GM12872 (cell line): Measurements from ENCODE around the gene SLC24A5.

Source experiments
- CTCF ChIP-seq: IDR thresholded peaks from 3 replicates; pipeline ENCODE4 v1.5.1; 2011; ENCODE audit warnings: low read depth, mild to moderate bottlenecking, low read length, moderate library complexity; ENCODE audit not compliant: insufficient read depth

The SLC24A5 gene

DNA sequence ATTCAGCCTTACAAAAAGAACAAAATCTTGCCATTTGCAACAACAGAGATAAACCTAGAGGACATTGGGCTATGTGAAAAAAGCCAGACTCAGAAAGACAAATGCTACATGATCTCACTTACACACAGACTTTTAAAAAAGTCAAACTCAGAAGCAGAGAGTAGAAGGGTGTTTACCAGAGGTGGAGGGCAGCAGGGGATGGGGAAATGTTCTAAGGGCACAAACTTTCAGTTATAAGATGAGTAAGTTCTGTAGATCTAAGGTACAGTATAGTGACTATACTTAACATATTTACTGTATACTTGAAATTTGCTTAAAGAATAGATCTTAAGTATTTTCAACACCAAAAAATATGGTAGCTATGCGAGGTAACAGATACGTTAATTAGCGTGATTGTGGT, 54.3 kb downstream of the SLC24A5 start:
- TF ChIP-seq CTCF = no peak

DNA sequence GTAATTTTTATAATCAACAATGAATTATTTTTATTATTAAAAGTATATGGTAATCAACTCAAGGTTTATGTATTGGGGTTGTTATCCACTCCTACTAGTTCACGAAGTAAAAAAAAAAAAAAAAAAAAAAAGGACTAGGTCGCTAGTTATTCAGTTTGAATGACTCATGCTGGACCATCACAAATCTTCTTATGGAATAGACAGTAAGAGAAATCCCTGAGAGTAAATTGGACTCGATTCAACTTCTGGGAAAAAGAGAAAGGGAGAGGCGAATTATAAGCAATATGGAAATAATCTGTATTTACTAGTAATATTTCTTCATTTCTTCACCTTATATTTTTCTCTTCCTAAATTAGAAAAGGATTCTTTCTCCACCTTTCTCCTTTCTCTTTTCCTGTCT, 55.3 kb downstream of the SLC24A5 start:
- no peak for TF ChIP-seq CTCF

DNA sequence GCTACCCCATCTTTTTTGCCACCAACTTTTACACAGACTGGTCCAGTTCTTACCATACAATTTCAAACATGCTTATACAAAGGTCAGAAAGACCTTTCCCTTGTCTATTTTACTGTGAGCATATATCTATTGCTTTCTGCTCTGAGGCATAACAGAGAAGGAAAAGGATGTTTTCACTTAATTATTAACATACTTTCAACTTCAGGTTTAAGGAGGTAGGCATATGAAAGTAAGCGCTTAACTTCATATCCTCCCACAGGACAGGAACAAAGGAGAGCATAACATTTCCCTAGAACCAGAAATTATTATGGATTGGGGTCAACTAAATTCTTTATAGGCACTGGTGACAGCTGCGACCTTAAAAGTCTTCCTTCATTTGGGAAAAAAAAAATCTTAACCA, 56.2 kb downstream of the SLC24A5 start:
- TF ChIP-seq CTCF = no peak

GRCh38 chr15:48177383-48177765, 56.6 kb downstream of the SLC24A5 start:
- no peak for TF ChIP-seq CTCF

- TF ChIP-seq CTCF = 0 out of 3 replicates have a peak, but pooled peaks have one; percentile 16
These were observed 57.2 kb downstream of the SLC24A5 start, which contains the start of gene MYEF2 for GRCh38 chr15:48177766-48178647. Gene MYEF2 (minus strand): TSS chr15:48178295. CDS start chr15:48178237, 58 bp downstream.

DNA sequence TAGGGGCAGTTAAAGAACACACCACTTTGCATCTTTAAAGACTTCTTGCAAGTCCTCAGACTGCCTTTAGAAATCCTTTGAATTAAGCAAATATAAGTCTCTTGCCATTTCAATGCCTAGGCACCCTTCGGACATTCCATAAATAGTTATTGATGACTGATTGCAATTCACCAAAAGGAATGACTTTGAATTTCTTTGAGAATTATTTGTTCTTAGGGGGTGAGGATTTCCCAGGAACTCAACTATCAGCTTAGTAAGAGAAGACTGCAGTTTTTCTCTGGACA, 57.8 kb downstream of the SLC24A5 start:
- TF ChIP-seq CTCF = no peak

DNA sequence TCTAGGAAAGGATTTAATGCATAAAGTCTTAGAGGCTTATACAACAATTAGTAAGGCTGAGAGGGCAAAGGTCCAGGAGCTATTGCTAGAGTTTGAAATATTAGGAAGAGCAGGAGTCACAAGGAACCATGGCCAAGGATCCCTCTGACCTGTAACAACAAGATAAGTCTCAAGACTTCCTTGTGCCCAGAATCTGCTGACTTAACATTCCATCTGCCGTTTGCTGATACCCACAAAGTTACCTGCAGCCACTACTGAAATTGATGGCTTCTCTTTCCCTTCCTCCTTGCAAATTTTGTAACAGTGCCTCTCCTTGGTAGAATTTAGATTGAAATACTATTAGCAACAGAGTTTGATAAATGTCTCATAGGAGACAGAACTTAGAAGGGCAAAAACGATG, 62.0 kb downstream of the SLC24A5 start:
- TF ChIP-seq CTCF = no peak

DNA sequence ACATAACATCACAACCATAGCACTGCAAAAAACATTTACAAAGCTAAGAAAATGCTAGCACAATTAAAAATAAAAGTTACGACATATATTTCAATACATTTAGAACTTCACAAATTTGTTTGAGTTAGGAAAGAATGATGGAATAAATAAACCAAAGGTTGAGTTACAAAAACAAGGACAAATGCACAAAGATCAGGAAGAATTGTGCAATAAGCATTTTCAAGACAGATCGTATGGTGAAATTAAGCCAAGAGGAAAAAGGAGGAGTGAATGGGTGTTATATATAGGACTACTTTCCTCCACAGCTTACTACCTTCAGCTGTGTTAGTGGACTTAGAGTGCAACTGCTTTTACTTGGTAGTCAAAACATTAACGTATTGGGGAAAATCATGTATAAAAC, 64.7 kb downstream of the SLC24A5 start:
- no peak for TF ChIP-seq CTCF
